ENCODE results near the gene SPRR5. TPM values are rescaled to one million over a fixed set of nuclear protein-coding genes. Genes with fewer than 3 reads are reported as not detected.

SPRR5 gene
- polyA plus RNA-seq, 1 of the 3 experiments (the other 2 are of a cell fraction) = not detected

GRCh38 chr1:152926091-152926490 lies 20.9 kb upstream of the SPRR5 start:
- H3K9me3 ChIP-seq = no peaks in the 10 kb centered on the region
- no peak overlapping the region for H3K9ac ChIP-seq
- H3K4me2 ChIP-seq = no peak overlapping the region
- H3K27me3 ChIP-seq (ENCODE audit: insufficient read depth) = no peaks in the 10 kb centered on the region
- ChIA-PET POLR2A (no interaction called here), CTCF (interaction anchor here (1.7 kb wide), 1 partner anchor 57 kb away, joined by 6 read pairs; no protein-coding TSS in a partner anchor)
- WGBS (ENCODE audit: low lambda C conversion rate) = 2% methylated on average over 3 of the region's 3 CpGs
- no peaks in the 10 kb centered on the region for H3K4me1 ChIP-seq (ENCODE audit: control insufficient read depth in 1 of 2, insufficient read depth in 2 of 2, low read depth in 1 of 2, low read length in 1 of 2)
- TF ChIP-seq RAD21 (IDR thresholded peaks at IDR 0.05; ENCODE audit: low read length) = peak; percentile 70
- TF ChIP-seq, protein P1, sequence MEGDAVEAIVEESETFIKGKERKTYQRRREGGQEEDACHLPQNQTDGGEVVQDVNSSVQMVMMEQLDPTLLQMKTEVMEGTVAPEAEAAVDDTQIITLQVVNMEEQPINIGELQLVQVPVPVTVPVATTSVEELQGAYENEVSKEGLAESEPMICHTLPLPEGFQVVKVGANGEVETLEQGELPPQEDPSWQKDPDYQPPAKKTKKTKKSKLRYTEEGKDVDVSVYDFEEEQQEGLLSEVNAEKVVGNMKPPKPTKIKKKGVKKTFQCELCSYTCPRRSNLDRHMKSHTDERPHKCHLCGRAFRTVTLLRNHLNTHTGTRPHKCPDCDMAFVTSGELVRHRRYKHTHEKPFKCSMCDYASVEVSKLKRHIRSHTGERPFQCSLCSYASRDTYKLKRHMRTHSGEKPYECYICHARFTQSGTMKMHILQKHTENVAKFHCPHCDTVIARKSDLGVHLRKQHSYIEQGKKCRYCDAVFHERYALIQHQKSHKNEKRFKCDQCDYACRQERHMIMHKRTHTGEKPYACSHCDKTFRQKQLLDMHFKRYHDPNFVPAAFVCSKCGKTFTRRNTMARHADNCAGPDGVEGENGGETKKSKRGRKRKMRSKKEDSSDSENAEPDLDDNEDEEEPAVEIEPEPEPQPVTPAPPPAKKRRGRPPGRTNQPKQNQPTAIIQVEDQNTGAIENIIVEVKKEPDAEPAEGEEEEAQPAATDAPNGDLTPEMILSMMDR (IDR thresholded peaks at IDR 0.05) = peak; percentile 85
- no peak for TF ChIP-seq RXRA (IDR thresholded peaks at IDR 0.05; ENCODE audit: borderline replicate concordance, low read depth)
- TF ChIP-seq, protein P2, sequence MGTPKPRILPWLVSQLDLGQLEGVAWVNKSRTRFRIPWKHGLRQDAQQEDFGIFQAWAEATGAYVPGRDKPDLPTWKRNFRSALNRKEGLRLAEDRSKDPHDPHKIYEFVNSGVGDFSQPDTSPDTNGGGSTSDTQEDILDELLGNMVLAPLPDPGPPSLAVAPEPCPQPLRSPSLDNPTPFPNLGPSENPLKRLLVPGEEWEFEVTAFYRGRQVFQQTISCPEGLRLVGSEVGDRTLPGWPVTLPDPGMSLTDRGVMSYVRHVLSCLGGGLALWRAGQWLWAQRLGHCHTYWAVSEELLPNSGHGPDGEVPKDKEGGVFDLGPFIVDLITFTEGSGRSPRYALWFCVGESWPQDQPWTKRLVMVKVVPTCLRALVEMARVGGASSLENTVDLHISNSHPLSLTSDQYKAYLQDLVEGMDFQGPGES (IDR thresholded peaks at IDR 0.05; ENCODE audit: low read depth, low read length) = no peak
- peak; percentile 74 for TF ChIP-seq SMC3 (IDR thresholded peaks at IDR 0.05; ENCODE audit: low read depth, low read length)
- TF ChIP-seq, protein P3, sequence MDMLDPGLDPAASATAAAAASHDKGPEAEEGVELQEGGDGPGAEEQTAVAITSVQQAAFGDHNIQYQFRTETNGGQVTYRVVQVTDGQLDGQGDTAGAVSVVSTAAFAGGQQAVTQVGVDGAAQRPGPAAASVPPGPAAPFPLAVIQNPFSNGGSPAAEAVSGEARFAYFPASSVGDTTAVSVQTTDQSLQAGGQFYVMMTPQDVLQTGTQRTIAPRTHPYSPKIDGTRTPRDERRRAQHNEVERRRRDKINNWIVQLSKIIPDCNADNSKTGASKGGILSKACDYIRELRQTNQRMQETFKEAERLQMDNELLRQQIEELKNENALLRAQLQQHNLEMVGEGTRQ (IDR thresholded peaks at IDR 0.05; ENCODE audit: borderline replicate concordance, low read depth, low read length) = no peak
- no peak for TF ChIP-seq EP300 (IDR thresholded peaks at IDR 0.05; ENCODE audit: borderline replicate concordance in 1 of 2, low read depth in 1 of 2, low read length in 1 of 2)
- no peaks in the 10 kb centered on the region for H3K79me2 ChIP-seq (ENCODE audit: insufficient read depth)
- no peaks in the 10 kb centered on the region for H3K36me3 ChIP-seq (replicated peaks in 1 of 2; ENCODE audit: control insufficient read depth in 1 of 2, insufficient read depth in 2 of 2, low read length in 1 of 2)
- H4K20me1 ChIP-seq (ENCODE audit: insufficient read depth) = no peaks in the 10 kb centered on the region
- H3K4me3 ChIP-seq (ENCODE audit: low read depth in 2 of 2, low read length in 1 of 2) = no peak overlapping the region
- no peaks in the 10 kb centered on the region for H3K9me2 ChIP-seq
- H3K27ac ChIP-seq (ENCODE audit: low read depth in 2 of 2, low read length in 1 of 2) = no peak overlapping the region
- H2AFZ ChIP-seq (ENCODE audit: low read depth) = 0 out of 2 replicates have a peak overlapping the region, but pooled peaks have one; percentile 27
- DNase-seq = no peak
- no peaks in the 10 kb centered on the region for H3F3A ChIP-seq (replicated peaks; ENCODE audit: insufficient read depth)

- no peak overlapping the region for H3K9ac ChIP-seq
- TF ChIP-seq ZBTB33 (IDR thresholded peaks at IDR 0.05; ENCODE audit: borderline replicate concordance, low read depth) (no peak), MEF2A (IDR thresholded peaks at IDR 0.05; ENCODE audit: borderline replicate concordance, low read depth) (no peak), GATA2 (CRISPR knock-in tag; IDR thresholded peaks at IDR 0.05) (no peak), SIN3A (IDR thresholded peaks at IDR 0.05; ENCODE audit: borderline replicate concordance, low read depth, low read length) (no peak), RXRA (IDR thresholded peaks at IDR 0.05; ENCODE audit: borderline replicate concordance, low read depth) (no peak), NFIC (IDR thresholded peaks at IDR 0.05; ENCODE audit: borderline replicate concordance) (no peak), PBX3 (IDR thresholded peaks at IDR 0.05) (no peak)
- H2AFZ ChIP-seq (ENCODE audit: low read depth) = no peak overlapping the region
- no peak overlapping the region for H3K4me2 ChIP-seq
- H3K36me3 ChIP-seq (replicated peaks in 1 of 2; ENCODE audit: control insufficient read depth in 1 of 2, insufficient read depth in 2 of 2, low read length in 1 of 2) = no peaks in the 10 kb centered on the region
- no peak overlapping the region for H3K4me3 ChIP-seq (ENCODE audit: low read depth in 2 of 2, low read length in 1 of 2)
- no peaks in the 10 kb centered on the region for H3K9me2 ChIP-seq
- H3K9me3 ChIP-seq = no peaks in the 10 kb centered on the region
- no peak overlapping the region for H3K27ac ChIP-seq (ENCODE audit: low read depth in 2 of 2, low read length in 1 of 2)
- DNase-seq = no peak
- H3F3A ChIP-seq (replicated peaks; ENCODE audit: insufficient read depth) = no peaks in the 10 kb centered on the region
- ChIA-PET CTCF (no interaction called here), POLR2A (no interaction called here)
- no peaks in the 10 kb centered on the region for H3K27me3 ChIP-seq (ENCODE audit: insufficient read depth)
- WGBS (ENCODE audit: low lambda C conversion rate) = under 1% methylated on average over 3 of the region's 3 CpGs
- H4K20me1 ChIP-seq (ENCODE audit: insufficient read depth) = no peaks in the 10 kb centered on the region
- no peaks in the 10 kb centered on the region for H3K4me1 ChIP-seq (ENCODE audit: control insufficient read depth in 1 of 2, insufficient read depth in 2 of 2, low read depth in 1 of 2, low read length in 1 of 2)
- H3K79me2 ChIP-seq (ENCODE audit: insufficient read depth) = no peaks in the 10 kb centered on the region
These were observed 18.3 kb upstream of the SPRR5 start for GRCh38 chr1:152928671-152929070.
